Mesodermal cell (in vitro differentiated cells): Measurements from ENCODE around the gene SCEL.

Source experiments
- H3K27ac ChIP-seq: 2 replicates; pipeline ENCODE4 v1.7.0; 2013; ENCODE audit warnings: mild to moderate bottlenecking, low read depth, low read length, moderate library complexity; ENCODE audit not compliant: severe bottlenecking
- H3K36me3 ChIP-seq: 2 replicates; pipeline ENCODE4 v1.7.1; 2013; ENCODE audit warnings: mild to moderate bottlenecking, low read length, moderate library complexity; ENCODE audit not compliant: control insufficient read depth, insufficient read depth
- H3K4me1 ChIP-seq: one replicate; pipeline ENCODE4 v1.7.1; 2013; ENCODE audit warnings: mild to moderate bottlenecking, low read length; ENCODE audit not compliant: insufficient read depth, control insufficient read depth, poor library complexity, severe bottlenecking
- H3K4me3 ChIP-seq: 2 replicates; pipeline ENCODE4 v1.7.0; 2013; ENCODE audit warnings: low read length, control low read depth, mild to moderate bottlenecking; ENCODE audit not compliant: insufficient read depth, poor library complexity, severe bottlenecking; ENCODE audit errors: extremely low read depth
- H3K9me3 ChIP-seq: 2 replicates; pipeline ENCODE4 v1.7.1; 2013; ENCODE audit warnings: mild to moderate bottlenecking, low read length, moderate library complexity; ENCODE audit not compliant: control insufficient read depth
- WGBS, 2 experiments: methylation state at CpG; one replicate each; pipeline ENCODE4 v1.1.5; 2013; ENCODE audit warnings: missing lambda C conversion rate in 2 of 2; ENCODE audit not compliant: insufficient coverage in 2 of 2; 5-methylcytosine and 5-hydroxymethylcytosine counted together

The SCEL gene

DNA sequence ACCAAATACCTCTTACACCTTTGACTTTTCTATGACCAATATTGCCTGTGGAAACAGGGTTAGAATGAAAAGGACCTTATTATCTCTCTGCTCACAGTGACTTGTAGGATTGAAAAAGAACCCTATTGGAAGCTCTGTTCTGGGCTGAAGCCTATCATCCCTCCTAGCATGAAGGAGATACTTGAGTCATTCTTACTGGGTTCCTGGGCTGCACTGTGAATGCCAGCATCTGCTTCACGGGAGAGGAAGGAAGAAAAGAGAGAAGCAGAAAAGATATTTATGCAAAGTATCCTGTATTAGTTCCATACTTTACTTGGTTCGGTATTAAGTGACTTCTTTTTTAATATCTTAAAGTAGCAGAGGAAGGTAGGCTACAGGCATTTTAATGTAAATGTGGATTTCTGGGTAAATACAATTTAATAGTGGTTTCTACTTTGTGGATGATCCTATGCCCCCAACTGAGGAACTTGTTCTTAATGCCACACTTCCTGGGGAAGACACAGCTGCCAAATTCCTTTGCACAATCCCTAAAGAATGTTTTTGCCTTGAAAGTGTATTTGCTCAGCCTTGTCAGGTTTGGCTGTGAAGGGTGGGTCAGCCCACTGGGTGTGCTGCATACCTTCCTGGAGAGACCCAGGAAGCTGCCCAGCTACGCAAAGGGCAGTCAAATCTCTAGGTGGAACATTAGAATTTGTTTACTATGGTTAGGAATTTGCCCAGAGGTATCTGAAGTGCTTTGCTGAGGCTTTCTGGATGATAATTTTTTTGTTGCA is 13.7 kb upstream of the SCEL start:
- H3K4me1 ChIP-seq, result peaks cover 13% of the 10 kb centered on the region
- H3K27ac ChIP-seq, result no peak overlapping the region
- H3K9me3 ChIP-seq, result no peaks in the 10 kb centered on the region
- no peaks in the 10 kb centered on the region for H3K36me3 ChIP-seq
- H3K4me3 ChIP-seq, result no peak overlapping the region
- WGBS, 2 experiments, result 17 to 20% methylated on average over 1 of the region's 3 CpGs

GRCh38 chr13:77522444-77522843 is 13.1 kb upstream of the SCEL start:
- Histone ChIP-seq H3K4me3 (no peak overlapping the region), H3K9me3 (no peaks in the 10 kb centered on the region), H3K36me3 (no peaks in the 10 kb centered on the region), H3K4me1 (peaks cover 13% of the 10 kb centered on the region), H3K27ac (no peak overlapping the region)
- WGBS, 2 experiments, result 95 to 100% methylated on average over 1 to 3 of the region's 3 CpGs

DNA sequence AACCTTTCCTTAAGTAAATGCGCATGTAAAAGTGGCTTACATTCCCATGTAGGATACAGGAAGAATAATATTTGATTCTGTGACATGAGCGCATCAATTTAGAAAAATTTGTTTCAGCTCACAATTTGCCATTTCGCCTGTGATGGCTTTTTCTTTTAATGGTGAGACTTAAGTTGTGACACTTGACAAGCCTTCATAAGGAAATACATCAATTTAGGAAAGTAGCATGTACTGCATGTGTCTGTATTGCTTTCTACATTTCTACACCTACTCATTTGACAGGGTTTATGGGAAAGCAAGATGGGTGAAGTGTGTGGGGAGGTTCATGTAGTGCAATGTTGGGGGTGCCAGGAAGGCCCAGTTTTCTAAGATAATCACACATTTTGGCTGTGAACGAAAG is 12.1 kb upstream of the SCEL start:
- Histone ChIP-seq H3K36me3 (no peaks in the 10 kb centered on the region), H3K4me1 (peaks cover 13% of the 10 kb centered on the region), H3K27ac (no peak overlapping the region), H3K4me3 (no peak overlapping the region), H3K9me3 (no peaks in the 10 kb centered on the region)
- WGBS, 2 experiments, result 85 to 100% methylated on average over 2 to 4 of the region's 4 CpGs

DNA sequence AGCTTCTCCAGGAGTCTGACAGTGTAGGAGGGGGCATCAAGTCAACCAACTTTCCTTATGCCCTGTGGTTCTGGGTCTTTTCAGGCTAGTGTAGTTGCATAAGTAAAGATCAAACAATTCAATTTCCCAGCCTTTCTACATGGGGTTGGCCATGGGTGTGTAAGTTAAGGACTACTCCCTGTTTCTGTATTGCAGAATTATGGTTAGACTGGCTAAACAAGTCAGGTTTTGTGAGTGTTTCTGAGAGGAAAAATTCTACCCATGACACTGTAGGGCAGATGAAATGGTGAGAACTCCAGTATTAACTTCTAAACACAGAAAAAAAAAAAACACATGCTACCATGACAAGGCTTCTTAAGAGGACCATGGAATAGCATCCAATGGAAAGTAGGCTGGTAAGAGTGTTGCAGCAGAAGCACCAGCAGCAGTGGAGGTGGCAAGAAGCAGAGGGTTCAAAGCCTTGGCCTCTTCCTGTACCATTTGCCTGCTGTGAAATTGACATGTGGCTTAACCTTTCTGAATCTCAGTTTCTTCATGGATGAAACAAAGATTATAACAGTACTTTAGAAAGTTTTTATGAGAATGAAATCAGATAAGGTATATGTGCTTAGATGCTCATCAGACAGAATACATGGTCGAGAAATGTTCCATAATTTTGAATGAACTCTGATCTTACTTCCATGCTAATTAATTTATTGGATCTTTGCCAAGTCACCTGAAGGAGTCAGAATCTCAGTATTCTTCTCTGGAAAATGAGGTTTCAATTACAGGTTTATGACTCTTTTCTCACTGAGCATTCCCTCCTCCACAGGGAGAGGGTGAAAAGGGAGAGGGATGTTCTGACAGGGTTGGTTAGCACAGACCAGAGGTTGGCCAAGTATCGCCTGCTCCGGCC is 11.4 kb upstream of the SCEL start:
- H3K36me3 ChIP-seq, result no peaks in the 10 kb centered on the region
- peaks cover 13% of the 10 kb centered on the region for H3K4me1 ChIP-seq
- H3K27ac ChIP-seq, result no peak overlapping the region
- H3K9me3 ChIP-seq, result no peaks in the 10 kb centered on the region
- no peak overlapping the region for H3K4me3 ChIP-seq
- 80% methylated on average over 1 of the region's 3 CpGs; no CpG with 5 or more reads in 1 of the 2 experiments for WGBS, 2 experiments

DNA sequence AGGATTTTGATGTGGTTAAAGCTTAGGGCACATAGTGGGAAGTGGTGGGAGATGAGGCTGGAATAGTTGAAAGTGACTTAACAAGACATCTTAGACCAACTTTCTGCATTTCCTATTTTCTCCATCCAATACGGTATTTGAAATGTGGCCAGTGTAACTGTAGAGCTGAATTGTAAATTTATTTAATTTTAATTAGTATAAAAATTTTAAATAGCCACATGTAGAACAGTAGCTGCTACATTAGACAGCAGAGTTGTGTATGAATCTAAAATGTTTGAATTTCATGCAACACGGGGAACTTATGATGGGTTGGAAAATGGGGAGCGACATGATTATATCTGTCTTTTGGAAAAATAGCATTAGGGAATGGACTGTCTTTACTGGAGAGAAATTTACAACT is 7.1 kb upstream of the SCEL start:
- Histone ChIP-seq H3K27ac (no peak overlapping the region), H3K4me1 (no peaks in the 10 kb centered on the region)

DNA sequence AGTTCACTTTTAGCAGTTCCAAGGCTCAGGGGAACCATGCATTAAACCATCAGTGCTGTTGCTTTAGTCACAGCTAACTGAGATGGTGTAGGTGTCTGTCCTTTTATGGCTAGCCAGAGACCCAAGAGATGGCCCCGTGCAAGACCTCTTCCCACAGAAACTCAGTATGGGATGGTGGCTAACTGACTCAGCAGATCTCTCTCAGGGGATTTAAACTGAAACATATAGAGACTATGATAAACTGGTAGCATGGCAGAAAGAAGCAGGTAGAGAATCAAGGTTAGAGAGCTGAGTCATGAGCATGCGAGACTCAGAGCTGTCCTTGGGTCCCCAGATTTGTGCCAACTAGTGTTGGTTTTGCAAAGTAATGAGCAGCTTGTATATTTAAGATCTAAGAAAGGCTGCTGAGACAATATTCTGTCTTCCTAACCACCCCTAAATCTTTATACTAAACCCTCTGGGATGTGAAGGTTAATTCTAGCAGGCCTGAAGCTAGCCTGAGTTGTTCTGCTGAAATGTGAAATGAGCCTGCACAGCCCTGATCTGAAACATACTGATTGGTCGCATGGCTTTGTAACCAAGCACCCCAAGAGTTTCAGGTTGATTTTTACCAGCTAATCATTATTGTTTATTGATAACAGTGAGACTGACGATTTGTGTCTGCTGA is 6.5 kb upstream of the SCEL start:
- Histone ChIP-seq H3K27ac (no peak overlapping the region), H3K4me1 (no peaks in the 10 kb centered on the region), H3K9me3 (no peaks in the 10 kb centered on the region), H3K36me3 (no peaks in the 10 kb centered on the region), H3K4me3 (no peak overlapping the region)
- WGBS, 2 experiments, result 55 to 59% methylated on average over 2 to 3 of the region's 4 CpGs

More for the DNA sequence above, 7.1 kb upstream of the SCEL start:
- 97 to 98% methylated on average over 2 of the region's 3 CpGs for WGBS, 2 experiments
- H3K9me3 ChIP-seq, result no peaks in the 10 kb centered on the region
- no peaks in the 10 kb centered on the region for H3K36me3 ChIP-seq
- H3K4me3 ChIP-seq, result no peak overlapping the region

DNA sequence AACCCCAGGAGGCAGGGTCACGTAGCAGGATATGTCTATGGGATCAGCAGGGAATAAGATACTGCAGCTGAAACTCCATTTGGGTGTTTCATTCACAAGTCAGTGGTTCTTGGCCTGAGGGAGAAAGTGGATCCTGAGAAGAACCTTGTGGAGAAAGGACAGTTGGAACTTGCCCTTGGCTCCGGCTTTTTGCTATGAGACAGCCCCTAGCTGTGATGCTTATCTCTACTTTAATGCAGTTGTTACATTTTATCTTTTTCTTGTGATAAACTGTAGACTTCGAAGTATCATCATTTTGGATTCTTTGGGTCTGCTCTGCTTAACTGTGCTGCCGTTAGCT is 6.0 kb upstream of the SCEL start:
- Histone ChIP-seq H3K4me1 (no peaks in the 10 kb centered on the region), H3K9me3 (no peaks in the 10 kb centered on the region), H3K27ac (no peak overlapping the region), H3K4me3 (no peak overlapping the region), H3K36me3 (no peaks in the 10 kb centered on the region)
- 66 to 75% methylated on average over 2 to 3 of the region's 4 CpGs for WGBS, 2 experiments

DNA sequence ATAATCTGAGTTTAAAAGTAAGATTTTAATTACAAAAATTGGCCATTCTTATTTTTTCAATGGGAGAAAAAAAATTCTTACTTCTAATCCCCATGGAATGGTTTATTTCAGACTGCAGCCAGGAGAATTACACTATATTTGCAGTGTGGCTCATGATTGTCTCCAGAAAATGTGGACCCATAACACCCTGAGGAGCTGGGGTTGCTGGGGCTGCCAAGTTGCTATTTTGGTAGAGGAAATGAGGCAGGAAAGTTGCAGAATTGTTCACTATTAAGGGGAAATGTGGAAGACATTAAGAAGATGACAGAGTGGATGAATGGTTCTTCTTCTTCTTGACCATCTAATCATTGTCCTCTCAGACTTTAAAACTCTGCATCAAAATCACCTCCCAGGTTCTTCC is 4.6 kb upstream of the SCEL start:
- Histone ChIP-seq H3K4me3 (no peak overlapping the region), H3K36me3 (no peaks in the 10 kb centered on the region), H3K4me1 (no peaks in the 10 kb centered on the region), H3K9me3 (no peaks in the 10 kb centered on the region), H3K27ac (no peak overlapping the region)

- Histone ChIP-seq H3K4me1 (no peaks in the 10 kb centered on the region), H3K27ac (no peak overlapping the region), H3K9me3 (no peaks in the 10 kb centered on the region), H3K4me3 (no peak overlapping the region), H3K36me3 (no peaks in the 10 kb centered on the region)
- 100% methylated on average over 2 of the region's 2 CpGs; no CpG with 5 or more reads in 1 of the 2 experiments for WGBS, 2 experiments
Observed at GRCh38 chr13:77532983-77533382, 2.5 kb upstream of the SCEL start.

DNA sequence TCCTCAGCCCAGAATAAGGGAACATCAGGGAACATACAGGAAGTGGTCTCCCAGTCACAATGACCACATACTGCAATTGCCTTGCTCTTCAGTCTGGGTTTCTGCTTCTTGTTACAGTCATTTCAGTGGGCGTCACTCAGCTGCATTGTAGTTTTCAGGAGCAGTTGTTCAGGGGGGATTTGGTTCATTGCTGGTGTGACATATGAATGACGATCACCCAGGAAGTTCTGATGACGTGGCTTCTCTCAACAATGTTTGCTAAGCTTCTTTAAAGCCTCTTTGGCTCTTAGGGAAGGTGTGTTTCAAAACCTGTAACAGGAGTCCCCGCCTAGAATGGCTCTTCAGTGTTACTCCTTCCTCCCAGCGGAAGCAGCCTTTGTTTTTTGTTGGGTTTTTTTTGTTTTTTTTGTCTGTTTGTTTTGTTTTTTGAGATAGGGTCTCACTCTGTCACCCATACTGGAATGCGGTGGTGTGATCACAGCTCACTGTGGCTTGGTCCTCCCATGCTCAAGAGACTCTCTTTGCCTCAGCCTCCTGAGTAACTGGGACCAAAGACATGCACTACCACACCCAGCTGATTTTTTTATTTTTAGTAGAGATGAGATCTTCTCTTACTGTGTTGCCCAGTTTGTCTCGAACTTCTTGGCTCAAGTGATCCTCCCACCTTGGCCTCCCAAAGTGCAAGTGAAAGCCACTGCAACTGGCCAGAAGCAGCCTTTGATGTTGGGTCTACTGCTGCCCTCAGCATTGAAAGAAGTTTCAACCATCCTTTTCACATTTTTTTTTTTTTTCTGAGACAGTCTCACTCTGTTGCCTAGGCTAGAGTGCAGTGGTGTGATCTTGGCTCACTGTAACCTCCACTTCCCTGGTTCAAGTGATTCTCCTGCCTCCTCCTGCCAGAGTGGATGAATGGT is 1.4 kb upstream of the SCEL start:
- Histone ChIP-seq H3K9me3 (no peaks in the 10 kb centered on the region), H3K4me3 (no peak overlapping the region), H3K27ac (no peak overlapping the region), H3K36me3 (no peaks in the 10 kb centered on the region), H3K4me1 (no peaks in the 10 kb centered on the region)
- WGBS, 2 experiments, result 78 to 80% methylated on average over 4 to 5 of the region's 7 CpGs
